Upper lobe of right lung (tissue), 1 donor: ENCODE results near the gene SEC14L5. TPM values are rescaled to one million over a fixed set of nuclear protein-coding genes. Genes with fewer than 3 reads are reported as not detected.

Experiments used
- ATAC-seq: fragments of 200-7000 bp; cut with Tn5 transposase; one replicate; pipeline ENCODE4 v1.9.1; 2020; ENCODE audit warnings: mild to moderate bottlenecking, moderate library complexity
- DNase-seq: peaks from one replicate; pipeline ENCODE4 v3.0.0-alpha.2; 2020
- H3K27ac ChIP-seq: fragments of 200-600 bp; one replicate; pipeline ENCODE4 v1.8.0; 2022
- H3K27me3 ChIP-seq: fragments of 200-600 bp; one replicate; pipeline ENCODE4 v1.8.0; 2022; ENCODE audit warnings: mild to moderate bottlenecking
- H3K36me3 ChIP-seq: fragments of 200-600 bp; one replicate; pipeline ENCODE4 v1.8.0; 2022
- H3K4me1 ChIP-seq: fragments of 200-600 bp; one replicate; pipeline ENCODE4 v1.8.0; 2022
- H3K4me3 ChIP-seq: fragments of 200-600 bp; one replicate; pipeline ENCODE4 v1.8.0; 2022; ENCODE audit warnings: mild to moderate bottlenecking
- H3K9me3 ChIP-seq: fragments of 200-600 bp; one replicate; pipeline ENCODE4 v1.8.0; 2022
- intact Hi-C: fragments of 100-400 bp; cut with DNase I; formaldehyde crosslinking; loops from one replicate; pipeline ENCODE4 v1.11.0; 2022
- total RNA-seq: library from RNA; stranded (reverse); fragmentation: NEBNext Ultra II Directional; extraction: Animal tissue kit (Norgen Biotek cat#: 25700); gene quantifications from one replicate; pipeline ENCODE4 v1.2.1, GENCODE V29; 2021
- TF ChIP-seq, protein P1 (sequence below): fragments of 200-600 bp; IDR thresholded peaks from one replicate; pipeline ENCODE4 v1.8.0; 2022; ENCODE audit warnings: antibody characterized with exemption
- donor health status: DM: no; HTN: yes; CAD: no; lungs with severe emphysema.

The SEC14L5 gene
- total RNA-seq, 1 donor from 2014 or later: 0.52 TPM

DNA sequence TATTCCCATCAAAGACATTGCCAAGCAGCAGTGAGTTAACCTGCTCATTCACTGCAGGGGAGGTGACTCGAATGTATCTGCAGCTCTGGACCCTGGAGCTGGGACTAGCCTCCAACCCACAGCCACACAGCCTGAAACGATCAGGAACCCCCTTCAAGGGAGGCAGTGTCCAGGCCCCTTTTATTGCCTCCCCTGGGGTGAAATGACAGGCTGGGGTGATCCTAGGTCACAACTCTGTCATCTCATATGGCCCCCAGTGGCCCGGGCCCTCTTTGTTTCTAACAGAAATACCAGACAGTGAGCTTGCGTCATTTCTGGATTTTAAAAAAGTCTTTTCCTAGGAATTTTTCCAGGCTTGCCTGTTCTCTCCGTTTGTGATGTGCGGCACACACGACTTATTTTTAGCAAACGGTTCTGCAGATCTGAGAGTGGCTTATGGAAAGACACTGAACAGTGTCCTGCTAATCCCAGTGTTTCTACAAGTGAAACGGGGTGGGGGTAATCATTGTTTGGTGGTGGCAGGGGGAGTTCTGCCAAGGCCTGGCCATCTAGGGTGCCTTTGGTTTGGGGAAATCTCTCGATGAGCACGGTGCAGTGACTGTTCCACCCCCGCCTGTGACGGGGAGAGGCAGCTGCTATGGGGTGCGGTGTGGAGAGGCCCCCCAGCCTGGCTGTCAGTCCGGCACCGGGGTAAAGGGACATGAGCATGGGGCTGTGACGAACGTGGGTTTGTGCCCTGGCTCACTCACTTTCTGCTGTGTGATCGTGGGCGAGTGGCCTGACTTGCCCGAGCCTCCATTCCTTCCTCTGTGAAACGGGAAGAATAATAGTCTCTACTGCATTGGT, 48.4 kb downstream of the SEC14L5 start:
- H3K27me3 ChIP-seq: no peaks in the 10 kb centered on the region
- H3K36me3 ChIP-seq: no peaks in the 10 kb centered on the region
- H3K4me1 ChIP-seq: no peaks in the 10 kb centered on the region
- H3K9me3 ChIP-seq: no peaks in the 10 kb centered on the region
- H3K27ac ChIP-seq: no peak overlapping the region
- TF ChIP-seq, protein P1, sequence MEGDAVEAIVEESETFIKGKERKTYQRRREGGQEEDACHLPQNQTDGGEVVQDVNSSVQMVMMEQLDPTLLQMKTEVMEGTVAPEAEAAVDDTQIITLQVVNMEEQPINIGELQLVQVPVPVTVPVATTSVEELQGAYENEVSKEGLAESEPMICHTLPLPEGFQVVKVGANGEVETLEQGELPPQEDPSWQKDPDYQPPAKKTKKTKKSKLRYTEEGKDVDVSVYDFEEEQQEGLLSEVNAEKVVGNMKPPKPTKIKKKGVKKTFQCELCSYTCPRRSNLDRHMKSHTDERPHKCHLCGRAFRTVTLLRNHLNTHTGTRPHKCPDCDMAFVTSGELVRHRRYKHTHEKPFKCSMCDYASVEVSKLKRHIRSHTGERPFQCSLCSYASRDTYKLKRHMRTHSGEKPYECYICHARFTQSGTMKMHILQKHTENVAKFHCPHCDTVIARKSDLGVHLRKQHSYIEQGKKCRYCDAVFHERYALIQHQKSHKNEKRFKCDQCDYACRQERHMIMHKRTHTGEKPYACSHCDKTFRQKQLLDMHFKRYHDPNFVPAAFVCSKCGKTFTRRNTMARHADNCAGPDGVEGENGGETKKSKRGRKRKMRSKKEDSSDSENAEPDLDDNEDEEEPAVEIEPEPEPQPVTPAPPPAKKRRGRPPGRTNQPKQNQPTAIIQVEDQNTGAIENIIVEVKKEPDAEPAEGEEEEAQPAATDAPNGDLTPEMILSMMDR: no peak
- H3K4me3 ChIP-seq: no peak overlapping the region
- intact Hi-C loops: no loop called here
- DNase-seq (no peak), ATAC-seq (no peak)

DNA sequence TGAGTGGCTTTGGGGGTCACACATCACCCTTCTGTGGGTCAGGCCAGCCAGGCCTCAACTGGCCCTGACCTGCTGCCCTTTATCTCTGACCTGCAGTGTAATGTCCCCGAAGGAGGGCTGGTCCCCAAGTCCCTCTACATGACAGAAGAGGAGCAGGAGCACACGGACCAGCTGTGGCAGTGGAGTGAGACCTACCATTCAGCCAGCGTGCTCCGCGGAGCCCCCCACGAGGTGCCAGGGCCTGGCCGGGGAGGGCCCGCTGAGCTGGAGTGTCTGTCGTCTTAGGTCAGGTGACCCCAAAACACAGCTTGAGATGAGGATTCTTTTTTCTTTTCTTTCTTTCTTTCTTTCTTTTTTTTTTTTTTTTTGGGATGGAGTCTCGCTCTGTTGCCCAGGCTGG, 49.1 kb downstream of the SEC14L5 start:
- intact Hi-C loops: no loop called here
- H3K27me3 ChIP-seq: no peaks in the 10 kb centered on the region
- no peaks in the 10 kb centered on the region for H3K9me3 ChIP-seq
- no peaks in the 10 kb centered on the region for H3K36me3 ChIP-seq
- TF ChIP-seq, protein P1: no peak
- no peak overlapping the region for H3K4me3 ChIP-seq
- ATAC-seq (no peak), DNase-seq (no peak)
- no peaks in the 10 kb centered on the region for H3K4me1 ChIP-seq
- no peak overlapping the region for H3K27ac ChIP-seq

DNA sequence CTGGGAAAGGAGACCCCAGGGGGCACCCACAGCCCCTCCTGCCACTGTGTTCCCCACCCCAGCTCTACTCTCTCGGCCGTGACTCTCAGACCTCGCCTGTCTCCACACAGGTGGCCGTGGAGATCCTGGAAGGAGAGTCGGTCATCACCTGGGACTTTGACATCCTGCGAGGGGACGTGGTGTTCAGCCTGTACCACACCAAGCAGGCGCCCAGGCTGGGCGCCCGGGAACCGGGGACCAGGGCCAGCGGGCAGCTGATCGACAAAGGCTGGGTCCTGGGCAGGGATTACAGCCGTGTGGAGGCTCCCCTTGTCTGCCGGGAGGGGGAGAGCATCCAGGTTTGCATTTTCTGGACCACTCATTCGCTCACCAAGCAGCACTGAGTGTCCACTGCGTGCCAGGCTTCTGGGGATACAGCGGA, 50.2 kb downstream of the SEC14L5 start:
- intact Hi-C loops: no loop called here
- no peaks in the 10 kb centered on the region for H3K27me3 ChIP-seq
- no peaks in the 10 kb centered on the region for H3K9me3 ChIP-seq
- no peaks in the 10 kb centered on the region for H3K36me3 ChIP-seq
- no peak overlapping the region for H3K27ac ChIP-seq
- TF ChIP-seq, protein P1: no peak
- DNase-seq (no peak), ATAC-seq (no peak)
- H3K4me1 ChIP-seq: no peaks in the 10 kb centered on the region
- no peak overlapping the region for H3K4me3 ChIP-seq

DNA sequence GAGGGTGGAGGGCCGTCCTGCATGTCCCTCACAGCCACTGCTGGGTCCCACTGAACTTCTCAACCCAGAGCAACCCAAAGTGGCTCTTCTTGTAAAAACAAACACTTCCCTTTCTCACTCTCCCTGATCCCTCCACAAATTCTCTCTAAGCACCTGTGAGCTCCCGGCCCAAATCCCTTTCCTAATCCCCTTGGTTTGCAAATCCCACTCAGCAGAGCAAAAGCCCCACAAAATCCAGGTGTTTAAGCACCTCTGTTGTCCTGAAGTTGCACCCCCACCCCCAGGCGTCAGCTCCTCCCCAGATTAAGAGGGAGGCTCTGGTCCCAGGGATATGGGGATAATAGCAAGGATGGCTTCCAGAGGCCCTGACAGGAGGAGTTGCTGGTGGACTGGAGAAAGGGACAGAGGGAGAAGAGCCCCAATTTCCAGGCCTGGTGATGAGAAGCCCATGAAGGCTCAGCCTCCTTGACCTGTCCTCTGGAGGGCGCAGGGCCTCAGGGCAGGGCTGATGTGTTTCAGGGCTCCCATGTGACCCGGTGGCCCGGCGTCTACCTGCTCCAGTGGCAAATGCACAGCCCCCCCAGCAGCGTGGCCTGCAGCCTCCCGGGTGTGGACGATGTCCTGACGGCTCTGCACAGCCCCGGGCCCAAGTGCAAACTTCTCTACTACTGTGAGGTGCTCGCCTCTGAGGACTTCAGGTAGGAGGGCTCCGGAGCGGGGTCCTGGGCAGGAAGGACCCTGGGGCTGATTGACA, 52.6 kb downstream of the SEC14L5 start:
- ATAC-seq (no peak), DNase-seq (no peak)
- H3K36me3 ChIP-seq: no peaks in the 10 kb centered on the region
- H3K27ac ChIP-seq: no peak overlapping the region
- no peak overlapping the region for H3K4me3 ChIP-seq
- intact Hi-C loops: no loop called here
- TF ChIP-seq, protein P1: no peak
- H3K27me3 ChIP-seq: no peaks in the 10 kb centered on the region
- H3K9me3 ChIP-seq: no peaks in the 10 kb centered on the region
- H3K4me1 ChIP-seq: no peaks in the 10 kb centered on the region

DNA sequence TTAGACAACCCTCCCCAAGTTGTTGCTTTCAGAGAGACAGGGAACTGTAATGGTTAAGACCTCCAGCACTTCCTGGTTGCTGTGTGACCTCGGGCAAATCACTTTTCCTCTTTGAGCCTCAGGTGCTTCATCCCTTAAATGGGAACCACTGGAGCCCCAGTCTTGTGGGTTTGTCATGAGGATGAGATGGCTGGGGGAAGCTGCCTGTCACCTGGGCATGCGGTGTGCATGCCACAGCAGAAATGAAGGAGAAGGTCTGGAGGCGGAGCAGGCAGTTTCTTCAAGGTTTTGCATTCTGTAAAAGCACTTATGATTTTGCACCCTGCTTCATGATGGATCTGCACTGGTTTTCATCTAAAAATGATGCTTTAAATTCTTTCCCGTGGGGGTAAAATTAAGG, 53.5 kb downstream of the SEC14L5 start:
- H3K36me3 ChIP-seq: no peaks in the 10 kb centered on the region
- no peaks in the 10 kb centered on the region for H3K9me3 ChIP-seq
- H3K4me3 ChIP-seq: no peak overlapping the region
- no peaks in the 10 kb centered on the region for H3K27me3 ChIP-seq
- intact Hi-C loops: no loop called here
- H3K4me1 ChIP-seq: no peaks in the 10 kb centered on the region
- ATAC-seq: no peak
- TF ChIP-seq, protein P1: no peak
- no peak overlapping the region for H3K27ac ChIP-seq
- DNase-seq: no peak
